Left ventricle myocardium inferior (tissue), 1 donor: Measurements from ENCODE around the gene STXBP2. TPM values are rescaled to one million over a fixed set of nuclear protein-coding genes. Genes with fewer than 3 reads are reported as not detected.

Experiments used
- DNase-seq: peaks from one replicate; pipeline ENCODE4 v3.0.0-alpha.2; 2020
- H3K27ac ChIP-seq: fragments of 200-600 bp; replicated peaks from 2 replicates; pipeline ENCODE4 v1.8.0; 2021
- H3K27me3 ChIP-seq: fragments of 200-600 bp; 2 replicates; pipeline ENCODE4 v1.8.0; 2021; ENCODE audit warnings: low read depth
- H3K36me3 ChIP-seq: fragments of 200-600 bp; 2 replicates; pipeline ENCODE4 v1.8.0; 2021
- H3K4me1 ChIP-seq: fragments of 200-600 bp; 2 replicates; pipeline ENCODE4 v1.8.0; 2021
- H3K4me3 ChIP-seq: fragments of 200-600 bp; 2 replicates; pipeline ENCODE4 v1.8.0; 2021; ENCODE audit warnings: mild to moderate bottlenecking, moderate library complexity
- H3K9me3 ChIP-seq: fragments of 200-600 bp; replicated peaks from 2 replicates; pipeline ENCODE4 v1.8.0; 2021
- CTCF ChIP-seq: fragments of 200-600 bp; IDR thresholded peaks from 2 replicates; pipeline ENCODE4 v1.8.0; 2021; ENCODE audit warnings: antibody characterized with exemption, mild to moderate bottlenecking, borderline replicate concordance
- intact Hi-C: fragments of 100-400 bp; cut with micrococcal nuclease; formaldehyde crosslinking; loops from one replicate; pipeline ENCODE4 v1.11.0; 2022
- total RNA-seq: library from RNA; stranded (reverse); fragmentation: NEBNext Ultra II Directional; extraction: Animal tissue kit (Norgen Biotek cat#: 25700); gene quantifications from one replicate; pipeline ENCODE4 v1.2.1, GENCODE V29; 2021
- donor health status: DM: no; HTN: yes; CAD: no; lungs with severe emphysema.

The STXBP2 gene
- total RNA-seq, 1 donor from 2014 or later, result 4.5 TPM

GRCh38 chr19:7677669-7678311 lies 40.9 kb downstream of the STXBP2 start:
- intact Hi-C loops, result no loop called here
- Histone ChIP-seq H3K9me3 (peaks cover 8% of the 10 kb centered on the region), H3K36me3 (peaks cover 6% of the 10 kb centered on the region), H3K4me3 (no peak overlapping the region), H3K27ac (no peak overlapping the region), H3K27me3 (peaks cover 49% of the 10 kb centered on the region), H3K4me1 (peaks cover 21% of the 10 kb centered on the region)
- no peak for DNase-seq
- no peak for TF ChIP-seq CTCF

GRCh38 chr19:7678971-7679751 lies 42.3 kb downstream of the STXBP2 start:
- intact Hi-C loops, result no loop called here
- TF ChIP-seq CTCF, result no peak
- no peak overlapping the region for H3K4me3 ChIP-seq
- DNase-seq, result no peak
- peaks cover 44% of the 10 kb centered on the region for H3K27me3 ChIP-seq
- H3K36me3 ChIP-seq, result peaks cover 19% of the 10 kb centered on the region
- H3K4me1 ChIP-seq, result peaks cover 21% of the 10 kb centered on the region
- H3K27ac ChIP-seq, result no peak overlapping the region
- H3K9me3 ChIP-seq, result peaks cover under 1% of the 10 kb centered on the region

- peak overlapping the region; percentile 97 for H3K4me3 ChIP-seq
- no peak for TF ChIP-seq CTCF
- peaks cover 44% of the 10 kb centered on the region for H3K27me3 ChIP-seq
- intact Hi-C loops, result no loop called here
- no peaks in the 10 kb centered on the region for H3K9me3 ChIP-seq
- H3K36me3 ChIP-seq, result peaks cover 19% of the 10 kb centered on the region
- no peak for DNase-seq
- peaks cover 21% of the 10 kb centered on the region for H3K4me1 ChIP-seq
- no peak overlapping the region for H3K27ac ChIP-seq
Measured at GRCh38 chr19:7679771-7680605, 43.1 kb downstream of the STXBP2 start.

- TF ChIP-seq CTCF, result peak; percentile 99
- peak; percentile 86 for DNase-seq
- intact Hi-C loops, result no loop called here
Measured at GRCh38 chr19:7680606-7681339, 43.9 kb downstream of the STXBP2 start, which contains the start of gene TRAPPC5. Gene TRAPPC5, plus strand, starts transcription at chr19:7680833. Its CDS starts 1,421 bp downstream, at chr19:7682254.

More at GRCh38 chr19:7680606-7681339, 43.9 kb downstream of the STXBP2 start, which contains the start of gene TRAPPC5:
- H3K4me3 ChIP-seq, result peak within 1 kb of the TSS; percentile 97
- H3K27me3 ChIP-seq, result peaks cover 40% of the 10 kb centered on the region
- H3K4me1 ChIP-seq, result peaks cover 21% of the 10 kb centered on the region
- H3K36me3 ChIP-seq, result peaks cover 19% of the 10 kb centered on the region
- H3K9me3 ChIP-seq, result no peaks in the 10 kb centered on the region
- H3K27ac ChIP-seq, result peak within 1 kb of the TSS; percentile 87
